ENCODE measurements around the gene TUFT1. TPM values are rescaled to one million over a fixed set of nuclear protein-coding genes. Genes with fewer than 3 reads are reported as not detected.

TUFT1 gene
- total and polyA plus RNA-seq, 10 of the 15 experiments (the other 5 are each of a cell fraction or from before 2014, with no cell fraction given) = 0.08 to 4.3 (median 3.2) TPM

DNA sequence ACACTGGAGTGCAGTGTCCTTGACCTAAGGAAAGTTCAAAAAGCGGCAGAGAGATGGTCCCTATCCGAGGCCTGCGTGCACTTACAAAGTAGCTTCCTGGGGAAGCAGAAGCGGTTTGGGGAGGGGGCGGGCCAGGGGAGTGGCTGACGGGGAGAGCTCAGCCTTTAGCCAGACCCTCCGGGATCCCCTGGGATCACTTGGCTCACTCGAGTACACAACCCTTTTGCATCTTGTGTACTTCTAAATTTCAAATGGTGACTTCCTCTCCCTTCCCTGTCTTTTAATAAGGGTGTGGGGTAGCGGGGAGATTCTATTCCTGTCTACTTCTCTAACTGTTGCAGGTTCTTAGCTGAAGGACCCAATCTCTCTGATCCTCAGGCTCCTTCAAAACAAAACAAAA lies 53.6 kb downstream of the TUFT1 start:
- SMC1A ChIA-PET (ENCODE audit: uncharacterized antibody, unreplicated experiment) = interaction anchor here (0.7 to 3.2 kb wide), 13 partner anchors 8 to 406 kb away, joined by 3 to 16 read pairs (median 3); no protein-coding TSS in a partner anchor

More for the DNA sequence above, 53.6 kb downstream of the TUFT1 start:
- no peak overlapping the region for H3K9ac ChIP-seq (ENCODE audit: control insufficient read depth, insufficient read depth, low read length)
- TF ChIP-seq TCF3 (IDR thresholded peaks at IDR 0.05; ENCODE audit: borderline replicate concordance, insufficient read depth, low read depth, low read length) = no peak
- TF ChIP-seq TARDBP (IDR thresholded peaks at IDR 0.05; ENCODE audit: borderline replicate concordance) = no peak
- TF ChIP-seq YBX1 (IDR thresholded peaks at IDR 0.05) = no peak
- TF ChIP-seq, protein P1, sequence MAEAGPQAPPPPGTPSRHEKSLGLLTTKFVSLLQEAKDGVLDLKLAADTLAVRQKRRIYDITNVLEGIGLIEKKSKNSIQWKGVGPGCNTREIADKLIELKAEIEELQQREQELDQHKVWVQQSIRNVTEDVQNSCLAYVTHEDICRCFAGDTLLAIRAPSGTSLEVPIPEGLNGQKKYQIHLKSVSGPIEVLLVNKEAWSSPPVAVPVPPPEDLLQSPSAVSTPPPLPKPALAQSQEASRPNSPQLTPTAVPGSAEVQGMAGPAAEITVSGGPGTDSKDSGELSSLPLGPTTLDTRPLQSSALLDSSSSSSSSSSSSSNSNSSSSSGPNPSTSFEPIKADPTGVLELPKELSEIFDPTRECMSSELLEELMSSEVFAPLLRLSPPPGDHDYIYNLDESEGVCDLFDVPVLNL (IDR thresholded peaks at IDR 0.05; ENCODE audit: low read depth, low read length) = no peak
- TF ChIP-seq RUNX3 (IDR thresholded peaks at IDR 0.05; ENCODE audit: low read length) = no peak
- ATAC-seq (peak; percentile 54), DNase-seq (ENCODE audit: low read depth, low spot score) (no peak), FAIRE-seq (no peak)
- no peaks in the 10 kb centered on the region for H4K20me1 ChIP-seq (ENCODE audit: control insufficient read depth, insufficient read depth)
- H3K4me1 ChIP-seq (ENCODE audit: control insufficient read depth, insufficient read depth, low read length) = no peaks in the 10 kb centered on the region
- WGBS (ENCODE audit: insufficient coverage, insufficient replicate concordance, low lambda C conversion rate, missing lambda C conversion rate) = 25% methylated on average over 9 of the region's 9 CpGs
- no TSS peak for BruUV-seq (replicated peaks)
- no peak overlapping the region for H3K27ac ChIP-seq (ENCODE audit: control insufficient read depth, insufficient read depth)
- ChIA-PET CTCF (interaction anchor here (0.6 to 3.4 kb wide), 42 partner anchors 8 to 407 kb away, joined by 3 to 21 read pairs (median 4); partner anchors contain the start of genes TDRKH and TUFT1), POLR2A (interaction anchor here (0.6 to 1.0 kb wide), 2 partner anchors 141 to 250 kb away, joined by 3 to 4 read pairs; no protein-coding TSS in a partner anchor), RAD21 (ENCODE audit: unreplicated experiment) (interaction anchor here (0.5 to 2.2 kb wide), 7 partner anchors 123 to 293 kb away, joined by 3 to 9 read pairs (median 4); partner anchors contain the start of gene MRPL9)
- H3K4me2 ChIP-seq (ENCODE audit: control insufficient read depth, insufficient read depth) = peak overlapping the region; percentile 31; the same call in 1 of the 2 replicates
- H2AFZ ChIP-seq (ENCODE audit: control insufficient read depth, low read depth, low read length) = peak overlapping the region; percentile 1; the same call in 1 of the 2 replicates
- H3K4me3 ChIP-seq = no peak overlapping the region
- H3K9me3 ChIP-seq (replicated peaks; ENCODE audit: control insufficient read depth, insufficient read depth, low read length) = peaks cover 2% of the 10 kb centered on the region; the same call in 2 of the 3 replicates
- no peaks in the 10 kb centered on the region; a peak in 1 of 4 replicates for H3K27me3 ChIP-seq (replicated peaks in 1 of 2; ENCODE audit: control insufficient read depth in 2 of 2, insufficient read depth in 2 of 2, low read length in 1 of 2)
- no peaks in the 10 kb centered on the region for H3K36me3 ChIP-seq (ENCODE audit: control insufficient read depth in 2 of 2, insufficient read depth in 2 of 2, low read length in 1 of 2)
- H3K79me2 ChIP-seq (ENCODE audit: control insufficient read depth, insufficient read depth, low read length) = no peaks in the 10 kb centered on the region
- in situ Hi-C loops (cut with MboI) = loop anchor here (5.0 kb wide), 1 partner anchor 244 kb away; the partner anchor contains the start of gene C2CD4D
- intact Hi-C loops (cut with micrococcal nuclease; ENCODE audit: unreplicated experiment) = loop anchor here (1.0 to 5.0 kb wide), 3 partner anchors 142 to 243 kb away; no protein-coding TSS in a partner anchor

Measured in GM12878 (cell line).